GM19328 (cell line): Measurements from ENCODE around the gene FAM120A.

ENCODE experiments used
- ATAC-seq: cut with Tn5 transposase; IDR thresholded peaks from one replicate; pipeline ENCODE4 v1.9.1; 2021; ENCODE audit warnings: mild to moderate bottlenecking, moderate library complexity; ENCODE audit not compliant: unreplicated experiment

Gene FAM120A

DNA sequence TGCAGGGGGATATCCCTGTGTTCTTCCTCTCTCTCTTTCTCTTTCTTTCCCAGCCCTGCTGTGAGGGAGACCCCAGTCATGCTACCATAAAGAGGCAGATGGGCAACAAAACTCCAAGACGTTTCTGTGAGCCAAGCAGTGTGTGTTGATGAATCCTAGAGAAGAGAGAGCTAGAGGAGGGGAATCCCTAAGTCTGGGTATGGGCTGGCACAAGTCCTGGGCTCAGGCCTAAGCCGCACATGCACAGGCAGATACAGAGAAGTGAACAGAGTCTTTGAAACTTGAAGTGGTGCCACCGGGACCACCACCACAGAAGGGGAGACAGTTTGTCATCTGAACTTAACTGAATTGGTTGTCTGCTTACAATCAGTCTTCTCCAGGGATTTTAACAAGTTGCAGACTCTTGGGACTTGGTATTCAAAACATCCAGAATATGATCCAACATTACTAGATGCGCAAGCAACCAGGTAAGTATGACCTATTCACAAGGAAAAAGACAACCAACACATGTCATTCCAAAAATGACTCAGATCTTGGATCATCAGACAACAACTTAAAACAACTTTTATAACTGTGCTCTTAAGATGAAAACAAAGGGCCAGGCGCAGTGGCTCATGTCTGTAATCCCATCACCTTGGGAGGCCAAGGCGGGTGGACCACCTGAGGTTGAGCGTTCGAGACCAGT is 10.4 kb upstream of the FAM120A start:
- no peak for ATAC-seq

DNA sequence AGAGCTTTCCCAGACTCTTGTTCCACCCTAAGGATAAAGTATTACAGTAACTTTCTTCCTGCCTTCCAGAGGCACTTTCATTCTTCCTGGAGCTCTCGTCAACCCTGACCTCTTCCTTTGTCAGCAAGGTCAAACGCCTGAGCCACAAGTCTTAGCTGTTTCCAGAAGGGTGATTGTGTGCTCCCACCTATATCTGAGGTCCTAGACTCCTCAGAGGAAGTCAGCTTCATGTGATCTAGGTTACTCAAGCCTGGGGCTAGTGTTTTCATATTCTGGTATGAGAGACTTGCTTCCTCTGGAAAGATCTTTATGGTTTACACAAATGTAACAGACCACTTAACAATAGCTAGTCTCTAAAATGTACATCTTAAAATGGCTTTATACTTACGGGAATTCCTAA is 5.4 kb upstream of the FAM120A start:
- no peak for ATAC-seq

DNA sequence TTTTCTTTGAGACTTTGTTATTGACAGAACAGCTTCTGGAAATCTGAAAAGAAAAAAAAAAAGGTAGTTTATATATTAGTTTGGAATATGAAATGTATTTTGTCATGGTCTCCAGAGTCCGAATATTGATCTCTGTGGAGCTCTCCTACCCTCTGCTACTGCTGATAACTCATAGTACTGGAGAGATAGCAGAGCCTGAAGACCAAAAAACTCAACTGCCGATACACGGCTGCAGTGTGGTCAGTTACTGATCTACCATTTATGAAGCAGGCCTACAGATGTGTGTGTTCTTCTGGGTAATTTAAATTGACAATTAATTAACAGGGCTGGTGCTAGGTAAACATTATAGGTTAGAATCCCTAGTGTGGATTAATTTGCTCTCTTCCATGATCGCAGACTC is 3.8 kb upstream of the FAM120A start:
- no peak for ATAC-seq

DNA sequence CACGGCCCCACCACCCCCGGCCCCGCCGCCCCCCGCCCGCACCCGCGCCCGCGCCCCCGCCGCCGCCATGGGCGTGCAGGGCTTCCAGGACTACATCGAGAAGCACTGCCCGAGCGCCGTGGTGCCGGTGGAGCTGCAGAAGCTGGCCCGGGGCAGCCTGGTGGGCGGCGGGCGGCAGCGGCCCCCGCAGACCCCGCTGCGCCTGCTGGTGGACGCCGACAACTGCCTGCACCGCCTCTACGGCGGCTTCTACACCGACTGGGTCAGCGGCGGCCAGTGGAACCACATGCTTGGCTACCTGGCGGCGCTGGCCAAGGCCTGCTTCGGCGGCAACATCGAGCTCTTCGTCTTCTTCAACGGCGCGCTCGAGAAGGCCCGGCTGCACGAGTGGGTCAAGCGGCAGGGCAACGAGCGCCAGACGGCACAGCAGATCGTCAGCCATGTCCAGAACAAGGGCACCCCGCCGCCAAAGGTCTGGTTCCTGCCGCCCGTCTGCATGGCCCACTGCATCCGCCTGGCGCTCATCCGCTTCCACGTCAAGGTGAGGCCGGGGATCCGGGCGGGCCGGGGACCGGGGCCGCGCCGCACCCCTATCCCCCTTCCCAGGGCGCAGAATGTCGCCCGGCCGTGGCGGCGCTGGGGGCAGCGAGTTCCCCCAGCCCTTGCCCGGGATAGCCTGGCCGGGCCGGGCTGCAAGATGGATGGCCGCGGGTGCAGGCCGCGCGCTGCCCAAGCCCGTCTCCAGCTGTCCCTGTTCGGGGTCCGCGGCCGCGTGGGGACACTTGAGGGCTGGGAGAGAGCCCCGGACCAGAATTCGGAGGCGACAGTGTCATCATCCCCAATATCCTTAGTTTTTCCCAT is 594 bp downstream of the FAM120A start:
- no peak for ATAC-seq

DNA sequence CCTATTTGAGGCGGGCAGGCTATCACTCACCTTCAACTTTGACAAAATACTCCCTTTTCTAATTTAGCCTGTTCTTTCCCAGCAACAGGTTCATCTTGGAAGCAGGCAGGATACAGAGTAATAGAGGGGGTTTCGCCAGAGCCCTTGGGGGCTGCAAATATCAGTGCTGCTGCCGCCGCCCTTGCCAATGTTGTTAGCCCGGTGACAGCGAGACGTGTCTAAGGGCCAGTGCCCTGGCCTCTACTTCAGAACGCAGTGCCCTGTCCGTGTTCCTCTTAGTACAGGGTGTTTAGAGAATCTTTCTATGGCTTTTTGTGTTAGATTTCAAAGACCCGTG is 1.2 kb downstream of the FAM120A start:
- no peak for ATAC-seq

DNA sequence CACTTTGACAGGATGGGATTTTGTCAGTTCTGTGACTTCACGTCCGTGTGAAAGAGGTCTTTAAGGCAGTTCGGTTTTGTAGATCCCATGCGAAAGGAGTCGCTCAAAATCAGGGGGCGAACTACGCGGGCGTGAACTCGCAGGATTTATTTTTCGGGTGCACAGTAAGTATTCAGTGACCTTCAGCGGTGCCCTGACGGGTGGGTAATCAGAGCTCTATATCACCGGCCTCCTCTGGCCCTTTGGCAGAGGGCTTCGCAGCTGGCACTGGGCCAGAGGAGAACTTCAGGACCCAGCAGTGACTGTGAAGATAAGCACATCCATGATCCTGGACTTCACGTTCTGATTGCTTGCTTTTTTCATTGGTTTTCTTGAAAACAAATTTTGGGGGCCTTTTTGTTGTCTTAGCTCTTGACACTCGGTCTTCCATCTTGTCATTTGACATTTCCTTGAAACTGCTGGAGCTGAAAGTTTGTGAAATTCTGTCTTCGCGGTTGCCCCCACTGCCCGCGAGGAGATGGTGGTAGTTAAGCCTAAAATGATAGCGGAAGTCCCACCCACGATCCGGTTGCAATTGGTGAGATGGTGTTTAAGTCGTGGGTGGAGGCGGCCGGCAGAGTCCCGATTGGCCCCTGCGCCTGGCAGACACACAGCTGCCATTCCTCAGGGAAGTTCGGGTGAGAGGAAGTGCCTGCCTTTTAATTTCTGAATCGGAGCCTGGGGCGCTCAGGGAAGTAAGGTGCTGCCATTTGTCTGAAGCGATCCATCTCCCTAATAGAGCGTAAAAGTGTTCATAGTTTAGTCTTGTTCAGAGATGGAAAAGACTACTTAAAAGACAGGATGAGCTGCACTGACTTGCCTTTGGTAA is 1.8 kb downstream of the FAM120A start, which contains the start of gene FAM120AOS:
Gene FAM120AOS (minus strand): TSS at position 535 of the 868 bp plus-strand sequence. CDS start 872 bp downstream, outside the sequence.
- peak; percentile 44 for ATAC-seq

DNA sequence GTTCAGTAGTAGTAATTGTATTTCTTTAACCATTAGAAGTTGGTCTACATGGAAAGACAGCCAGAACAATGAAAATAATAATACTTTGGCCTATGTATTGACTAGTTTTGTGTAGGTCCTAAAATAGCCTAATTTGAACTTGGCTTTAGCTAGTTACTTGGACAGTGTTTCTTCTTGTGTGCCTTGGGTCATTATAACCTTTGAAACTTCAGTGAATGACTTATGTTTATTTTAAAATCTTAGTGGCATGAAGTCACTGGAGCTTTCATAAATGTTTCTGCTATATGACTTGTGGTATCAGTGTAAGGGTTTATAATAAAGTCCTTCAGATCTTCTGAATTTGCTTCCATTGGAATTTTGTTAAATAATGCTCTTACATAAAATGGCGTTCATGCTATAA is 4.5 kb downstream of the FAM120A start:
- ATAC-seq = no peak

DNA sequence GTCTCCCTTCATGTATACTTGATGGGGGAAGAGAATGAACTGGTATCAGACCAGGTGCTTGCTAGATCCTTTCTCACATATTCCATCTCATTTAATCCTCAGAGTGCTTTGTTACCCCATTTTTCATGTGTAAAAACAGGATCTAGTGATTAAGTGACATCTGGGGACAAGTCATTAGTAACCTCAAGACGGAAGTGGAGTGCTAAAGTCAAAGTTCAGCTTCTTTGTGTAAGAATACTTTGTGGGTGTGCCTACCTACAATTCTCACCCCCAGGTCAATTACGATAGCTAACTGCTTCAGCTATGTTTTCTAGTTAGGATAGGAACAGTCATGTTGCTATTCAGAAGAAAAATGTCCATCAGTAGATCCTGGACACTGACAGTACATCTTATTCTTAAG is 5.0 kb downstream of the FAM120A start:
- ATAC-seq = no peak

DNA sequence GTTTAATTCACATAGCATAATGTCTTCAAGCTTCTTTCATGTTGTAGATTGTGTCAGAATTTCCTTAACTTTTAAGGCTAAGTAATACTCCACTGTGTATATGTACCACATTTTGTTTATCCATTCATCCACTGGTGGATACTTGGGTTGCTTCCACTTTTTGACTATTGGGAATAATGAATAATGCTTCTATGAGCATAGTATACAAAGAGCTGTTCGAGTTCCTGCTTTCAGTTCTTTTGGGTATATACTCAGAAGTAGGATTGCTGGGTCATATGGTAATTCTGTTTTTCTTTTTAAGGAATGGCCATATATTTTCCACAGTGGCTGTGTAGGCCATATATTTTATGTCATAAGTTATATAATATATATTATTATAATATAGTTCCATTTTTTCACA is 5.5 kb downstream of the FAM120A start:
- no peak for ATAC-seq

DNA sequence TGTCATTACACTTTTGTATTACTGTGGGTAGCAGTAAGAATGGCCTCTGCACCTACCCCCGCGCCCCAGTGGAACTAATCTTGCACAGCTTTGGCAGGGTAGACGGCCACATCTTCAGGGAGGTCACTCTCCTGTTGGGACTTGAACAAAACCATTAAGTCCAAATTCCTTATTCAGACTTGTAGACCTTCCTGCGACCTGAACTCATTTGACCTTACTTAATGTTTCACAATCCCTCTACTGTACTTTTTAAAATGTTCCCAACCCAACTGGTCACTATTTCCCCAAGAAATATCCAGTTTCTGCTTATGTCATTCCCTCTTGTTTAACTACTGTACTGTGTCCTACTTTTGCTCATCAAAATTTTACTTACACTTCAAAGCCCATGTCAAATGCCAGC is 7.2 kb downstream of the FAM120A start:
- ATAC-seq = no peak

DNA sequence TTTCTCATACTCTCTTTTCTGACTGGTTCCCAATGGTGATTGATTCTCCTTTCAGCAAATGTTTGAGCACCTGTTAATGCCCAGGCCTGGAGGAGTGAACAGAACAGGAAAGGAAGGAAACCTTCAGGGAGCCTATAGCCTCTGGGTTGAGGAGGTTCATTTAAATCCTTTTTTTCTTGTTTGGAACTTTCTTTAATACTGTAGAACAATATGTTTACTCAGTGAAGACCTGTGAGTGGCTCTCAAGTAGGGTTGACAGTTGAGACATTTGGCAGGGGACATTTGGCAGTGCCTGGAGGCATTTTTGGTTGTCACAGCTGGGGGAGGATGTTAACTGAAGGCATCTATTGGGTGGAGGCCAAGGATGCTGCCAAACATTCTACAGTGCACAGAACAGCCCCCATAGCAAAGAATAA is 8.0 kb downstream of the FAM120A start:
- no peak for ATAC-seq

DNA sequence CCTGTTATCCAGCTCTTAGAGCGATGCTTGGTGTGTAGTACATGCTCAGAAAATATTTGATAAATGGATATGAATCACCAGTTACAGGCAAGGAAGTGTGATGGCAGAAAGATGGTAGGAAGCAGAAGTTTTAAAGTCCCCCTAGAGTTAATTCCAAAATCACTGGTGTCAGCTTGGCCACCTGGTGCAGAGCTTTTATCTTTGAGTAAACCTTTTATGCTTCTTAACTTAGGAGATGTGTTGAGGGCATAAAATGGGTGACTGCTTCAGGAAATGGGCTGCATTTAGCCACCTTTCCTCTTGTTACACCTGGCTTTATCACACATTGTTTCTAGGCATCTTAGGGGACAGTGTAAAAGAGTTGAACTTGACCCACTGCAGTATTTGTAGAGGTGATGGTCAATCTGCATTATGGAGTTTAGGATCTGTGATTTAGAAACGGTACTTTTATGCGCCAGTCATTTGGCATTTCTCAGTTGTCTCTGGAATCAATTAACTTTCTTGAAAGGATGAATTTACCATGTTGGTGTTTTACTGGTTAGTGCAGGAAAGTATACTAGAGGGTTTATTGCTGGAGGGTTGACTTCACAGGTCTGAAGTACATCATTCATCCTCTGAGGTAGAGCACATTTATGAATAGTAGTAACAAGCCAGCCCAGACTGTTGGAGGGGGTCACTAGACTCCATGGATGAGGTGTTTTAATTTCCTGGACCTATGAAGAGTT is 9.4 kb downstream of the FAM120A start:
- ATAC-seq = no peak

DNA sequence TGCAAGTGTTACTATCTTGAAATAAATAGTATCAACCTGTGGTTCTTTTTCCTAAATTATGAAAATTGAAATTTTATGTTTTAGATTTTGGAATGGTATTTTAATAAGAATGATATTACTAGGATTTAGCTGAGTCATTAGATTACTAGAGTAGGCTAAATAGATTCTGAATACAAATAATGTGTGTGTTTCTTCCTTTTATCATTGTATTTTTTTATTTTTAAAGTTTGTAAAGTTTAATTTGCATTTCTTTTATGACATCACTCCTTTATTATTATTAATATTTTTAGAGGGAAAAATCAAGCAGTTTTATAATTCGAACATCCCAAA is 9.9 kb downstream of the FAM120A start:
- no peak for ATAC-seq

DNA sequence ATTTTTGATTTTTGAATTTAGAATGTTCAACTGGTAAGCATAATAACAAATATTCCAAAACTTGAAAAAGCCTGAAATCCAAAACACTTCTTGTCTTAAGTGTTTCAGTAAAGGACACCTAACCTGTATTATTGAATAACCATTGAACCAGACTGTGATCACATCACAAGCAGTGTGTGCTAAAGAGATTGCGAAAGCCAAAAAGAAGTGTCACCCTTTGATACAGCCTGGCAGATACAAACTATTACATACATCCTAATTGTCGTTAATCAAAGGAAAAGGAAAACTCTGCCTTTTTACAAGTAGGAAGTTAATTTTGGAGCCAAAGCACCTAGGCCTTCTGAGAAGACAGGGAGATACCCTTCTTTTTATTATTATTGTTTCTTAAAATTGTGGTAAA is 10.3 kb downstream of the FAM120A start:
- no peak for ATAC-seq

DNA sequence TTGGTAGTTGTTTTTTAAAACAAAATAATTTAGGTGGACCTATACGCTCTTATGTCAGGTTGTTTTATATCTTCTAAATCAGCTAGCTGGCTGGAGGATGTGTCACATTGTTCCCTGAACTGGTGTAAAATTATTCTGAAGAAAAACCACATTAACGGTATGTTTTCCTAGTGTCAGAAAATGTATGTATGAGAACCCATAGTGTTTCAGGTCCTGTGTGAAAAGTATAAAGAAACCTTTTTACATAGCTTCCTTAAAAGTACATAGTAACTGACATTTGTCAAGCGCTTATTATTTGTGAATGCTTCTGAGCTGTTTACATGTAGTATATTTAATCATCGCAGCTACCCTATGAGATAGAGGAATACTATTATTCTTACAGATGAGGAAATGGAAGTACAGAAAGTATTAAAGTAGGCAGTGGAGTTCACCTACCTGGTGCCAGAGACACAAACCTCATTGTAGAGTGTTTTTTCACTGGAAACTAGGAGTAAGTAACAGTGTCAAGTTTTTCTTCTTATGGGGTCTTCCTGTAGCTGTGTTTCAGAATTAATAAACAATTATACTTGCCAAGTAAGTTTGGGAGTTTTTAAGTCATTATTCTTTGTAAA is 12.3 kb downstream of the FAM120A start:
- no peak for ATAC-seq

DNA sequence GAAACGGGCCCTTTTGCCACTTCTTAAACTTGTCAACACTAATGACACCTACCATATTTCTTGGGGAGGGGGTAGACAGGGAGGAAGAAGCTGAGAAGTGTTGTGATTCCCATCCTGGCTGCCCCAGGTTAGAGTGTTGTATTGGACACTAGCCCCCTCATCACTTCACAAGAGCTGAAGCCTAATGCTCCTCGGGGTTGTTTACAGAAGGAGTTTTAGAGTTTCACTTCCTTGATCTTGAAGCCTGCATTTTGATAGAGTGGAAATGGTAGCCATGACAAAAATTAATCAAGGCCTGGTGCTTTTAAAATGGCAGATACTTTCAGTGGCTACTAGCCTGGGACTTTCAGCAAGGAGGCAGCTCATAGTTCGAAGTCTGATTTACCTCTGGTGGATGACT is 12.9 kb downstream of the FAM120A start:
- no peak for ATAC-seq

DNA sequence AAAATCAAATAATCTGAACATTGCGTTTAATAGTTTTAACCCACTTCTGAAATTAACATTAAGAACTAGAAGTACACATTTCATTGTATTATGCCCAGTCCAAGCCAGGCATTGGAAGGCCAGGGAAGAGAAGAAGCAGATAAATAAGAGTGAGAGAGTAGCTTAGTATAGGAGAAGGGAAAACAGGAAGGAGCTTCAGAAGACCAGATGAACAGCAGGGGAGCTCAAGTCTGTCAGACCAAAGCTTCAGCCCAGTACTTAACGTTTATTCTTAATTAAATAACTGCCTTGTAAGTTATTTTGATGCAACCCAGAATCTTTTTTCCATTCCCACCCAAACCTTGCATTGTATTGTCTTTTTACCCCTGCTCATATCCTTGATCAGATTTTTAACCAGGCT is 13.4 kb downstream of the FAM120A start:
- ATAC-seq = no peak

DNA sequence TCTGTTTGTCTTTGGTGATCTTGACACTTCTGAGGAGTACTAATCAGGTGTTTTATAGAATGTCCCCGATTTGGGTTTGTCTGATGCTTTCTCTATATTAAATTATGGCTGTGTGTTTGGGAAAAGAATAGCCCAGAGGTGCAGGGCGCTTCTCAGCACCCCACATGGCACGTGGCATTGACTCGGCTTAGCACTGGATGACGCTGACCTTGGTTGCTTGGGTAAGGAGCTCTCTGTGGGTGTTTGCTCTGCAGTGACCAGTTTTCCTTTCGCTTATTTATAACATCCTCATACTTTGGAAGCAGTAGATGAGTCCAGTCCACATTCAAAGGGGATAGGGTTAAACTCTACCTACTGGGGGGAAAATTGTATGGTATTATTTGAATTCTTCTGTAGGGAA is 14.4 kb downstream of the FAM120A start:
- ATAC-seq = no peak

DNA sequence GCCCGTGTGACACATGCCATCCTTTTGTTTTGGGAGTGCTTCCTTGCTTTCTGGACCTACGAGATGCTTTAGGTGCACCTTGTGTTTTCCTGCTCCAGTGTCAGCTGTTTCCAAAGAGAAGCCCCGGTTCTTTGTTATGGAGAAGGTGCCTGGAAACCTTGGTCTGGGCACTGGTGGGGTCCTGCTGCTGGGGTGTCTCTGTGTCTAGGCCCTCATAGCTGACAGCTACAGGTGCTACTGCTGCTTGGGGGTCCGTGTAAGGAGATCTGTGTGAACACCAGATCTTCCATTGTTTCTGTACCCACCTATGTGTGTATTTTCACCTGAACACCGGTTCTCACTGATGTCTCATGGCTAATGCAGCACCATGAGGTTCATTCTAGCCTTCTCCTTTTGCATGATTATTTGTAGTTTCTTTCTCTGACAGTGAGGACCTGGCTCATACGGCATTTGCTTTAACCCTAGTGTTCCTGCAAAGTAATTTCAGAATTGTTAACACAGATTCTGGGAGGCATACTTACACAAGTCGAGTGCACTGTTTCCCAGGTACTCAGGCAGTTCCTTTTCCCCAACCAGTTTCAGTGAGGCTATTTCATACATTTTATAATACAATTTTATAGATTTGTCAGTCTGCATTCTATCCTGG is 15.1 kb downstream of the FAM120A start:
- no peak for ATAC-seq

DNA sequence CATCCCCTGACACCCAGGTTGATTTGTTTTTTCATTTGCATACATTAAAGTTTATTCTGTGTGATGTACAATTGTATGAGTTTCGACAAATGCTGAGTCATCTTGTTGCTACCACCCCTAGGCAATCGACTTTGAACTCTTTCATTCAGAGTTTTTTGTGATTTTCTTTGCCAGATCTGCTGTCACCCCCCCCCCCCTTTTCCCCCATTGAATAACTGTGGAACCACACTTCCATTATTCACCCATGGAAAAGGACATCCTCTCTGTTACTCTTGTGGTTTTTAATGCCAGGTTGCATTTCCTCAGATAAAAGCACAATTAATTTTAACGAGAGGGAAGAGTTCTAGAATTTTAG is 15.6 kb downstream of the FAM120A start:
- ATAC-seq = no peak
